Medulla oblongata (tissue), 1 donor: ENCODE data around the gene TMEM45A.
A peak's percentile ranks its signal among the peaks of the same experiment; 100 is the strongest.
"Not testable (repeated sequence)": the region's sequence is repeated elsewhere in the genome, so short reads cannot be mapped to it uniquely, and the experiment has no call there.

Source experiments
- DNase-seq: peaks from one replicate; pipeline ENCODE4 v3.0.0-alpha.2; 2015; ENCODE audit errors: extremely low spot score

Gene TMEM45A

GRCh38 chr3:100533176-100533575, 40.8 kb downstream of the TMEM45A start:
- DNase-seq: no peak

DNA sequence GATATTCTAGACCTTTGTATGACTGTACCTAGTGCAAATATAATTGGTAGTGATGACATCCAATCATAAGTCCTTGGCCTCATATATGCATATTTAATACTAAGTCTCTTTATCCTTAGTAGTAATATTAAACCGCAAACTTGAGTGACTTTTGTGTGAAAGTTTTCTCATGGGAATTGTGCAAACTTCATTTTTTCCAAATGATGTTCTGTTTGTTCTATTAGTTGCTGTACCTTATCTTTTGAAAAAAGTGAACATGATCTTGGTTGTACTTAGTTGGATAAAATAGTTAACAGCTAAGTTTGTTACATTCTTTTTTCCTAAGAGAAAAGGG, 43.2 kb downstream of the TMEM45A start:
- DNase-seq: no peak

DNA sequence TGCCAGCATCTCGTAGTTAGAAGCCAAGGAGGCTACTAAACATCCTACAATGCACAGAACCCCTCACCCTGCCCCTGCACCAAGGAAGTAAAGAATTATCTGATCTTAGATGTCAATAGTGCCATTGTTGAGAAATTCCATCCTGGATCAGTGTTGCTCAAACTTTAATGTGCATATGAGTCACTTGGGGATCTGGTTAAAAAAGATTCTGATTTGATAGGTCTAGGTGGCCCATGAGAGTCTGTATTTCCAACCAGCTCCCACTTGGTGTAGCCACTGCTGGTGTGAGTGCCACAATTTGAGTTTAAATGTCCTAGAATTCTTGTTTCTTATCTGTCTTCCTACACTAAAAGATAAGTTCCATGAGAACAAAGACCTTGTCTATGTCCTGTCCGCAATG, 43.7 kb downstream of the TMEM45A start:
- no peak for DNase-seq

- no peak for DNase-seq
These were observed 45.4 kb downstream of the TMEM45A start for GRCh38 chr3:100537646-100538338.

- DNase-seq: peak; percentile 14
These were observed 45.9 kb downstream of the TMEM45A start for GRCh38 chr3:100538339-100538706.

DNA sequence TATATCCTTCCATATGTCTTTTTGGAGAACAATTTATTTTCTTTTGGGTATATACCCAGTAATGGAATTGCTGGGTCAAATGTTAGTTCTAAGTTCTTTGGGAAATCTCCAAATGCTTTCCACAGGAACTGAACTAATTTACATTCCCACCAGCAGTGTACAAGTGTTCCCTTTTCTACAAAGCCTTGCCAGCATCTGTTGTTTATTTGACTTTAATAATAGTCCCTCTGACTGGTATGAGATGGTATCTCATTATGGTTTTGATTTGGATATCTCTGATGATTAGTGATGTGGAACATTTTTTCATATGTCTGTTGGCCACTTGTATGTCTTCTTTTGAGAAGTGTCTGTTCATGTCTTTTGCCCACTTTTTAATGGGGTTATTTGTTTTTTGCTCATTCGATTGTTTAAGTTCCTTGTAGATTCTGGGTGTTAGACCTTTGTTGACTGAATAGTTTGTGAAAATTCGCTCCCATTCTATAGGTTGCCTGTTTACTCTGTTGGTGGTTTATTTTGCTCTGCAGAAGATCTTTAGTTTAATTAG, 48.4 kb downstream of the TMEM45A start:
- no peak for DNase-seq

DNA sequence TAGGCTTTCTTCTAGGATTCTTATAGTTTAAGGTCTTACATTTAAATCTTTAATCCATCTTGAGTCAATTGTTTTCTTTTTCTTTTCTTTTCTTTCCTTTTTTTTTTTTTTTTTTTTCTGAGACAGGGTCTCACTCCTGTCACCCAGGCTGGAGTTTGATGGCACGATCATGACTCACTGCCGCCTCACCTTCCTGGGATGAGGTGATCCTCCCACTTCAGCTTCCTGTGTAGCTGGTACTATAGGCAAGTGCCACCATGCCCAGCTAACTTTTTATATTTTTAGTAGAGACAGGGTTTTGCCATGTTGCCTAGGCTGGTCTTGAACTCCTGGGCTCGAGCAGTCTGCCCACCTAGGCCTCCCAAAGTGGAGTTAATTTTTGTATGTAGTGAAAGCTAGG, 49.0 kb downstream of the TMEM45A start:
- DNase-seq: not testable (repeated sequence)

DNA sequence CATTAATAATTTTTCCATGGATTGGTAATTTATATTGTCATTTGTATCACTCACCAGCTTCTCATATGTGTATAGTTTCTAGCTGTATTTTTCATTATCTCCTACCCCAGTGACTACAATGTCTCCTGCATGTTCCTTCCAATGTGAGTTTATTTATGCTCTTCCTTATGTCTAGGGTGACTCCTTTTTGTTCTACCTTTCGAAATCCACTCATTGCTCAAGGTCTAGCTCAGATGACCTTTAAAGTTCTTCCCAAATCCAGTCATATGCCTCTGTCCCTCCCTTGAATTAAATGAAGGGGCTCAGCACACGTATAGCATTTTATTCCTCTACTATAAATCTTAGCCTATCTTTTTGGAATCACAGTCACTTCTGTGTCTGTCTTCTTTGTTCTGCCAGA, 53.0 kb downstream of the TMEM45A start:
- no peak for DNase-seq

GRCh38 chr3:100546020-100546744, 53.8 kb downstream of the TMEM45A start:
- no peak for DNase-seq

DNA sequence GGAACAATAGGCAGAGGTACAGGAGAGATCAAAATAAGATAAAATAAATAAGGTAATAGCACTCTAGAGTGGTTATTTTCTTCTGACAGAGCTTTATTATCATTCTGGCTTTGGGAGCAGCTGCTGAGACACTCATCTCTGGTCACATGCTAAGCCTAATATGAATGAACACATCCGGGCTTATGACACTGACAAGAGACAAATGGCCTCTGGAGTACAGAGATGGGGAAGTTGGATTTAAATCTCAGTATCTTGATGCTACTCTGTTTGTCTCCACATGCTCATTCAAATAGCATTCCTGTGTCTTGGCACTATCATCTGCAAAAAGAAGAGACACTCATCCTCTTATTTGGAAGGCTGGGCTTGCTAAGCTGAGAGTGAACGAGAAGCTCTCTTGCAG, 55.6 kb downstream of the TMEM45A start:
- DNase-seq: no peak

GRCh38 chr3:100553618-100554372, 61.4 kb downstream of the TMEM45A start:
- DNase-seq: no peak

- DNase-seq: no peak
These were observed 61.9 kb downstream of the TMEM45A start for GRCh38 chr3:100554373-100554676.

GRCh38 chr3:100556673-100557310, 64.4 kb downstream of the TMEM45A start:
- DNase-seq: no peak

- DNase-seq: no peak
These were observed 65.8 kb downstream of the TMEM45A start for GRCh38 chr3:100558233-100558632.

DNA sequence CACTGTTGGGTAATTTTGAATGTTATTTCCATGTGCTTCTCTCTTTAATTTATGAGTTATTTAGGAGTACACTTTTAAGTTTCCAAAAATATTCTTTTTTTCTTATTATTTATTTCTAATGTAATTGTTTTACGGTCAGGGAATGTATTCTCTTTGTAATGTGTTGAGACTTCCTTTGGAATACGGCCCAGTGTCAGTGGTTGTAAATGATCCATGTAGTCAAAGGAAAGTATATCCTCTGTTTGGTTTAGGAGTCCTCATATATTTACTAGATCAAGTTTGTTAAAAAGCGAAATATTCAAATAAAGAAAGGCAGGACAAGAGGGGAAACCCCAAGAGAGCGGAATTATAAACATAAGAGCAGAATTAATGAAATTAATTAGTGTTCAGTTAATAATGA, 68.0 kb downstream of the TMEM45A start:
- DNase-seq: no peak

- no peak for DNase-seq
These were observed 69.2 kb downstream of the TMEM45A start for GRCh38 chr3:100561459-100562158.

DNA sequence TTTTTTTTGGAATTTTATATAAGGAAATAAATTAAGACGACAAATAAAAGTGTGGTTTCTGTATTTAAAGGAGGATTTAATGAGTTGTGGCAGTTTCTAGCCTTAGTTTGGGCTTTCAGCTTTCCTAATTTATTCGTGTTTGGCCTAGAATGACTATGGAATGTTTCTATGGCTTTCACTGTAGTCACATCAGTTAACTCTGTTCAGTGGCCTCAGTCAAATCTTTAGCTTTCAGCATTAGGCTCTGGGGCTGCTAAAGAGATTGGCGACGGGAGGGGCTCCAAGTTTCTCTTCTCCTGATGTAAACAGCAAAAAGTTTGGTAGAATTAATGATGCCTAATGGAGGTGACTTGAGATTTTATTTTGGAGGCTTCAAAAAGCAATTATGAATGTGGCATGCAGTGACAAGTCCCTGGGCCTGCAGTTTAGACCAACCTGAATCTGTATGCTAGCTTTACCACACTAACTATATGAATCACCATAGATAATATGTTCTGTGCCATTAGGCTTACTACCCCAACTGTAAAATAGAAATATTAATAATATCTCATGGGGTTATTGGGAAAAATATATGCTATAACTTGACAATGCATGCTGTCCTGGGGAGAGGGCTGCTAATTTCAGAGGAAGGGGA, 69.9 kb downstream of the TMEM45A start:
- DNase-seq: no peak

DNA sequence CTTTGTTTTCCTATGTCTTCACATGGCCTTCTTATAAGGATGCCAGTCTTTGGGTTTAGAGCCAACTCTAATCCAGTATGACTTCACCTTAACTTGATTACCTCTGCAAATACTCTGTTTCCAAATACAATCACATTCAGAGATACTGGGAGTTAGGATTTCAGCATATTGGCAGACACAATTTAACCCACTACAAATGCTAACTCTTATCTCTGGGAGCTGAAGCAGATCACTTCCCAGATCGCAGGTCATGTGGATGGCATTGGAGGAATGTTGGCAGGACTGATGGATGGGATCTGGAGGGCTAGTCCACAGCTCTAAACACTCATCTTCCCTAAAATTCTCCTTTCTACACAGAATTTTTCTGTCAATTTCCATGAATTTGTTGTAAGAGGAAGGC, 70.8 kb downstream of the TMEM45A start:
- no peak for DNase-seq

DNA sequence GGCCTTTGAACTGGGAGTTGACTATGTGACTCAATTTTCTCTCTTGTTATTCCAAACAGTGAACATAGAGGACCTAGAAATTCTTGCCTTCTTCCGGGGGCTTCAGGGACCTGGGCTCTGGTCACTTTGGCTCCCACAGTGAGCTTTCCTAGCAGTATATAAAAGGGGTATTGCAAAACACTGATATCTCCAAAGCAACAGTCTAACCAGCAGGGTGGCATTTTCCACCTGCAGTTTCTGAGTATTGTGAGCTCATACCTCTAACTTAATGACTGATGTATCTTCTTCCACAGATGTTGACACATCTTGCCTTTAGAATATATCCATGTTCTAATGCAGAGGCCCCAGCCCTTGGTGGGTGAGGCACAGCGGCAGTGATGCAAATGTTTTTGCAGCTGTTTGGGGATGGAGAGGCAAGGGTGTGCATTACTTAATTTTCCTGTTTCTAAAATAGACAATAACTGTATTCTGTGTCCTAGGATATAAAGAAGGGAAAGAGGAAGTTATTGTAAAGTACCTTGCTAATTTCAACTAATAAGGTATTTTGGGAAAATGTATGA, 71.3 kb downstream of the TMEM45A start:
- DNase-seq: no peak

GRCh38 chr3:100570811-100571210, 78.4 kb downstream of the TMEM45A start:
- no peak for DNase-seq

DNA sequence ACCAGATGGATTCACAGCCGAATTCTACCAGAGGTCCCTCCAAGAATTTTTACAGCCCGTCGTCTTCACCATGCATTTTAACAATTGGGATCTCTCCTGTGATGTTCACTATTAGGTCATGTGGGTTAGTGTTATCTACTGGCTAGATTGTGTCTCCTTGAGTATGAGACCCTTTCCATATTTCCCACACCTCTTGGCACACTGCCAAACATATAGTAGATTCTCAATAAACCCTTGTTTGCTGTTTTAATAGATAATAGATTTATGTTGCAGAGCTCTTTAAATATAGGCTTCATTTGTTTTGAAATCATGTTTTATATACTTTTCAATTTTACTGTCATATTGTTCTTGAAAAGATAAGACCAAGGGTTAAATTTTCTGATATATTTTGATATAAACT, 82.1 kb downstream of the TMEM45A start:
- DNase-seq: no peak
